UCSD-AML1 (cell line): ENCODE results near the gene PFKFB4.

Experiments used
- DNase-seq: peaks from one replicate; lab custom pipeline; 2025; ENCODE audit not compliant: unreplicated experiment; lab: John Stamatoyannopoulos, UW

The PFKFB4 gene

DNA sequence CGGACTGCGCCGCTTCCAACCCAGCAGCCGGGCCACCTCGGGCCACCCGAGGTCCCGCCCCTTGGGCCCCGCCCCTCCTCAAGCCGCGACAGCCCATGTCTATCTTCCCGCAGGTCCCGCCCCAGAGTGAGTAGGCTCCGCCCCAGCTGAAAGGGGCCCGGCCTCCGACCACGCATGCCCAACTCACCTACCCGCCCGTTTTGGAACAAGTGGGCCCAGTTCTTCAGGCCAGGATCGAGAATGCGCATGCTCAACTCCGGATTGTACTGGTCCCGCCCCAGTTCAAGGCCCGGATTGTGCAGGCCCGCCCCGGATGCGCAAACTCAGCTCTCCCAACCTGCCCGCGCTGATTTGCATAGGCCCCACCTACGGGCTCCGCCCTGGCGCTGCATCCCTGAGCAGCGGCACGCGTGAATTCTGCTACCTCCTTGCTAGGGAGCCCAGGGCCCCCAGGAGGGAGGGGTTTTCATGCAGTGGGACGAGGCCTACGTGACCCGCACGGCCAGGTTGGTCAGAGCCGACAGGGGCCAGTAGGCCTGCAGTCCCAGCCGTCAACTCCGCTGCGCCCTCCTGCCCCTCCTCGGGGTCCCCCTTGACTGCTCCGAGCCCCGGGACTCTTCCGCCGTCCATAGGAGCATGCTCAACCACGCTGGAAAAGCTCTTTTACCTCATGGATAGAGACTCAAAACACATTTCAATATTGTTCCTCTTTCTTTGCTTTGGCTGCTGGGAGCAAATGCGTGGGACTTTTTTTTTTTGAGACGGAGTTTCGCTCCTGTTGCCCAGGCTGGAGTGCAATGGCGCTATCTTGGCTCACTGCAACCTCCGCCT, at the start of gene PFKFB4:
Gene PFKFB4, minus strand, starts transcription at position 8 of the 831 bp plus-strand sequence. CDS start 26 bp downstream, outside the sequence.
- peak; percentile 99 for DNase-seq

DNA sequence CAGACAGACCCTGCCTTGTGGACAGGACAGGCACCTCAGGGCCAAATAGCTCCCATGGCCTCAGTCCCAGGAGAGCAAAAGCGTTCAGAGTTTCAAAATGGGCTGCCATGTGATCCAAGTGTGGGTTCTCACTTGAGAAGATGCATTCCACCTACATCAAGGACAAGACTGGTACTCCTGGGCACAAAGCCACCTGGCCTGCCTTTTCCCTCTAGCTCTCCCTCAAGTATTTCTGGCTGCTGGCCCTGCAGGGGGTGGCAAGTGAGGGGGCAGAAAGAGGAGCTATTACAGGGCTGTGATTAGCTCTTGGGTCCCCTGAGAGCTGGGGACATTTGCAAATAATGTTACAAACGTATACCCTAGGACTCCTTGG, 45.0 kb upstream of the PFKFB4 start:
- DNase-seq = no peak

DNA sequence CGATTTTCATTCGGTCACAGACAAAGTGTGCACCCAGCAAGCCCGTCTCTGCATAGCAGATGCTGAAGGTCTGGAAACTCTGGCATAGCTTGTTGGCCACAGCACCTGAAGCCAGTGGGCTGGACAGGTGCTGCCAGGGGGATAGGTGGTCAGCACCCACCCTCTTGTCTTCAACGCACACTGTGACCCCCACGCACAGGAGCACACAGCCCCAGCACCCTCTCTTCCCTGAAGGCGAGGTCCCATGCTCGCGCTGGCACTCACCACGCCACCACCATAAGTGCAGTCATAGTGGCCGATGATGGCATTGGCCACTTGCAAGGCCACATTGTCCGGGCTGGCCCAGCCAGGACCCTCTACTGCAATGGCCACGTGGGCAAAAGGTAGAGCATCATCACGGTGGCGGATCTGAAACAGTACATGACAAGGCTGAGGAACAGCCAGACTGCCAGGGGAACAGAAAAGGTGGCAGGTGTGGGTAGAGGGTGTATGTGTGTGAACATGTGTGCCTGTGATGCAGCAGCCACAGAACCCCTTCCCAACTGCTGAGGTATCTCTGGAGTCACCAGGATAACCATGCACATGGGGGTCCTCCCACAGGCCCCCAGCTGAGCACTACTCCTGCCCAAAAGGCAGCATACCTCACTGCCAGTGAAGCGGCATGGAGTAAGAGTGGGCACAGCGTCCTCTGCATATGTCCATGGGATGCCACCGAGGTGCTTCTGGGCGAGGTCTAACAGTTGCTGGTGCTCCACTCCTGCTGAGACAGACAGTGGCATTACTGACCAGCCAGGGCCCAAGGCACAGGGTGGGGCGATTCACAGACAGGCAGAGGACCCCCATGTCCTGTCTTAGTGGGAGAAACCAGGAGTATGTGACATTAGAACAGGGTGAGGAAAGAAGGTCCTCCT, 44.4 kb upstream of the PFKFB4 start:
- no peak for DNase-seq

DNA sequence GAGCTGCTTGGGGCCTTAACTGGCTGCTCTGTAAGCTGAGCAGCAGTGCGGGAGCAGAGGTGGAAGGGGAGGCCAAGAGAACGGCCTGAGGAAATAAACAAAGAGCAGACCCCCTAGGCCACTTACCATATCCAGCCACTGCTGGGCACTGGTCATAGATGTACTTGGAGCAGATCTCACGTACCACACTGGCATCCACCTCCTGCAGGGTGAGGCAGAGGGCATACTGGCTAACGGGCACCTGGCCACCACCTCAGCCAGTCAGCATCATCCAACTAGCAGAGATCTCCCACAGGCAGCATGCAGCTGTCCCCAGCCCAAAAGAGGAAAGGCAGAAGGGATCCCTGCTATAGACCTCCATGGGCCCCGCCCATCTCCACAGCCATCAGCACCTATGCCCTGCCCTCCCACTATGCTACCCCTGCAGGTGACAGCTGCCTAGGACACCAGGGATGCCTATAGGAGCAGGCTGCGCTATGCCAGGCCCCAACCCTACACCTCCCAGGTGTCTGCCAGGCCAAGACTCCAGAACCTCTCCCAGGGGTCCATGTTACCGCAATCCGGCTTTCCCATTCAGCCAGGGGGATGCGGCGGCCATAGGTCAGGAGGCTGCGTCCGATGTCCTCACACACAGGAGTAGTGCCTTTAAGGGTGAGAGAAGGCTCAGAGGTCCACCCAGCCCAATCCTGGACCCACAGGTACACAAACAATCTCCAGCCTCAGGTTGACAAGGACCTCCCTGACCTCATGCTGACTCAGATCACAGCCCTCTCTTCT, 43.1 kb upstream of the PFKFB4 start:
- no peak for DNase-seq

DNA sequence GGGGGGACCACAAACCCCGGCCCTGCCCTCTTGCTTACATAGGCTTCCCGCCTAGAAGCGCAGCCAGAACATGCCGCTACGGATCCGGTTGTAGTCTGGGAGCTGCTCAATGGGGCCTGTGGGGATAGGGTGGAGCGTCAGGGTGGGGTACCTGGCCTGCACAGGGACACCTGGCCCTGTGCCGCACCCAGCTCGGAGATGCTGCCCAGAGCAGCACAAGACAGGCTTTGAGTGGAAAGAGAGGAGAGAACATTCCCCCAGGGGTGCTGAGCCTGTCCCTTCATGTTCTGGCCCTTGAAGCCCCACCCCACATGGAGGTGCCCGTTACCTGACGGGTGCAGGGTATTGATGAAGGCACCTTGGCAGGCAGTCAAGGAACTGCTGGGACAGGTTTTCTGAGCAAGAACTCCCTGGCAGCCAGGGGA, 42.5 kb upstream of the PFKFB4 start:
- no peak for DNase-seq

DNA sequence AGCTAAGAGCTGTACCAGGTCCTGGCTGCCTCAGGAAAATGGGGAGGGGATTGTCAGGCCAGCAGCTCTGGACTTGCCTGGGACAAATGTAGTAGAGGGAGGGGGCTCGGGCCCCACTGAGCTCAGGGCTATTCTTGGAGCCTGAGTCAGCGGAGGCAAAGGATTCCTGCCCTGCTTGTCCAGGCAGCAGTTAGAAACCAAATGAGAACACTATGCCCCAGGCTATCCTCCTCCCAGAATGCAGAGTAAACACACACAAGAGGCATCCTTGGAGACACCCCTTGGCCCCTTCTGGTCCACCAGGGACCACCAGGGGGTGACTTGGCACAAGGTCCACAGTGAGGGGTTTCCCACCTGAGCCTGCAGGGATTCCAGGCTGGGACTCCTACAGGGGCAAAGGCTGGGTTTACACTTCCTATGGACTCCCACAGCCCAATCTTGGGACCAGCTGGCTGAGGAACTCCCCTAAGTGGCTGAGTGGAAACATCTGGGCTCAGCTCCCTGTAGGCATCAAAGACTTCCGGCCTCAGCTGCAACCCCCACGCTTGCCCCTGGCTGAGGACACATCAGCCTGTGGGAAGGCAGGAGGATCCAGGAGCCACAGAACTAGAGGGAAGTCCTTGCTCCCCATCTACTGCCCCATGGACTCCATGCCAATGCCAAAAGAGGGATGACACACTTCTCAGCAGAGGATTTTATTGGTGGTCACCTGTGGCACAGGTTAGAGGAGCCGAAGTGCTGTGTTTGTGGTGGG, 41.9 kb upstream of the PFKFB4 start:
- DNase-seq = peak; percentile 22

DNA sequence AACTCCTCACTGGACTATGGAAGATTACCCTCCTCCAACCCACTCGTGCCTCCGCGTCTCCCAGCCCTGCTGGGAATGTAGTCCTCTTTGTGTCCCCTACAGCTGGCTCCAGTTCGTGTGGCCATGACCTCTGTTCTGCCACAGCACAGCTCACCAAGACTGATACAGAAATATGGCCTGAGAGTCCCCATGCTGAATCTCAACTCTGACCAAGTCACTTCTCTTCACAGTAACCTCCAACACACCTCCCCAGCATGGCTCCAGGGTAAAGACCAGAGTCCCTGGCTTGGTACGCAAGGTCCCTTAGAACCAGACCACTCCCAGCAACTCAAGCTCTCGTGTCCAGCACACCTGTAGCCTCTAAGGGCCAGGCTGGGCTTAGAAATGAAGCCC, 40.8 kb upstream of the PFKFB4 start:
- no peak for DNase-seq

DNA sequence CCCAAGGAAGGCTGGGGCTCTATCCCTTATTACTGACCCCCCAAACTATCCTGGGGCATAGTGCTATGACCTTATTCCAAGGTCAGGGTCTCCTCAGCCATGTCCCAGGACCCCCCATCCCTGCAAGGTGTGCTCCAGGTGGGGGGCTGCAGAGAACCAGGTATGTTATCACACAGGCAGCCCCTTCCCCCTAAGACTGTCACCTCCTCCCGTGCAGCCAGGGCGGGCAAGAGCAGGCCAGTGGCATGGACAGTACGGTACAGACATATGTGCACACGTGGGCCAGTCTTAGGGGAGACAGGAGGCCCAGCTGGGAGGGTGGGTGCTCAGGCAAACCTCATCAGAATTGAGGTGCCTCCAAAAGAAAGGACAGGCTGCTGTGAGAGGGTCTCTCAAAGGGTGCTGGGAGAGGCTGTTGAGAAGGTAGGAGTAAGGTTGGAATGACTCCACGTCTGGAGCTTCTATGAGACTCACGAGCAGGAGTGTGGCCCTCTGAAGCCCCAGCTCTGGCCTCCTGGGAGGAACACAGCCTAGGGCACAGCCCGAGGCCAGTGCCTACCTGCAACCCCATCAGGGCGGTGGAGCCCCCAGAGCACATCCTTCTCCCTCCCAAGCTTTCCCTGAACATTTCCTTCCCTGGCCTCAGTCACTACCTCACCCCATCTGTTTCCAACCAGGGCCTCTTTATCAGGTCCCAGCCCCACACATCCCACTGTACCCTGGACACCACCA, 40.2 kb upstream of the PFKFB4 start:
- no peak for DNase-seq

DNA sequence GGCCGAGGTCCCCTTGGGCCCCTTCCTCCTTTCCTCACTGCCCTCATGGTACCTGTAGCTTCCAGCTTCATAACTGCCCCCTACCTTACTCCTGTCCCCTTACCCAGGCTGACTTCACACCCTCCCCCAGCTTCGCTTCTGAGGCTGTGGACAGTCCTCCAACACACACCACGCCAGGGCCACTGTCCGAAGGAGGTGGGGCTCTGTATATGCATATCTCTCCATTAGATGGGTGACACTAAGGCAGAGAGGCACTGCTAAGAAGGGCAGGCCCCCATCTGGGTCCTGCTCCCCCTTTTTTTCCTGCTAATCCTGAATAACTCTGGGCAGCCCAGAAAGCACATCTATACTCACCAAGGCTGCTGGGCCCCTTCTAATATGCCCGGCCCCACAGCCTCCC, 39.6 kb upstream of the PFKFB4 start:
- DNase-seq = no peak

DNA sequence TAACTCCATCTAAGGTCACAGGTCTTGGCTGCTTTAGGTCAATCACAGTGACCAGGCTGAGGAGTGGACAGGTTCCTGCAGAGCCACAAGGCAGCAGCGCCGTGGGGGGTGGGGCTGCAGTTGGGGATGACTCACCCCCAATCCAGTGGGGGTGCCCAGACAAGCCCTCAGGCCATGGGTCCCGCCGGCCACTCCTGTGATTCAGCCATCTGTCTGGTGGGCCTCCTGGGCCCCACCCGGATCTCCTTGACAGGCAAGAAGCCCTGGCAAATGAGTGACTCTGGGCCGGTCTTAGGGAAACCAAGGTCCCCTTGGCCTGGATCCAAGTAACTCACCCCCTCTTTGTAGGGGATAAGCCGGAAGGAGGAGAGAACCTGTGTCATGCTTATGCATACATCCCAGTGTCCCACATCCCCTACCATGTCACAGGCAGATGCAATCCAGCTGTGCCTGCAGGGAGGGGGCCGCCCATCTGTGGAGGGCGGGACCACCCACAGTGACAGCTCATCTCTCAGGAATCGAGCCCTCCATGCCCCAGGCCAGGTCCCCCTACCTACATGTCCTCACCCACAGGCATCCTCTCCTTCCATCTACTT, 39.0 kb upstream of the PFKFB4 start:
- no peak for DNase-seq

DNA sequence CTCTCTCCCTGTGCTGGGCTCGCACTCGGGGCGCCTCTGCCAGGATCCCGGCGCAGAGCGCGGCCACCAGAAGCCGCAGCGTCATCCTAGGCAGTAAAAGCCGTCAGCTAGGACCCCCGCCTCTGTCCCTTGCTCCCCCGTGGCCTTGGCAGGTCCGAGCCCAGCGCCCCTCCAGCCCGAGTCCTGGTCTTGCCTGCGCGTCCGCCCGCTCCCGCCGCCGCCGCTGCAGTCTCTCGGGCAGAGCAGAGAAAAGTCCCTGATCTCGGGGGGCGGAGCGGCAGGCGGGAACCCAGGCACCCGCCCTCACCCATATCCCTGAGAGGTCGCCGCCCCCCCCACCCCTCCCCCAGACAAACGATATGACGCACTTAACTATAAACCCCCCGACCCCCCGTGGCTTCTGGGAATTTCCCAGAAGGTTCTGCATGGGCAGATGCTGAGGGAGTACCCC, 38.5 kb upstream of the PFKFB4 start, which contains the start of gene COL7A1:
Gene COL7A1, minus strand, starts transcription at position 255 of the 451 bp plus-strand sequence. Its CDS starts 170 bp downstream, at position 85.
- DNase-seq = no peak

DNA sequence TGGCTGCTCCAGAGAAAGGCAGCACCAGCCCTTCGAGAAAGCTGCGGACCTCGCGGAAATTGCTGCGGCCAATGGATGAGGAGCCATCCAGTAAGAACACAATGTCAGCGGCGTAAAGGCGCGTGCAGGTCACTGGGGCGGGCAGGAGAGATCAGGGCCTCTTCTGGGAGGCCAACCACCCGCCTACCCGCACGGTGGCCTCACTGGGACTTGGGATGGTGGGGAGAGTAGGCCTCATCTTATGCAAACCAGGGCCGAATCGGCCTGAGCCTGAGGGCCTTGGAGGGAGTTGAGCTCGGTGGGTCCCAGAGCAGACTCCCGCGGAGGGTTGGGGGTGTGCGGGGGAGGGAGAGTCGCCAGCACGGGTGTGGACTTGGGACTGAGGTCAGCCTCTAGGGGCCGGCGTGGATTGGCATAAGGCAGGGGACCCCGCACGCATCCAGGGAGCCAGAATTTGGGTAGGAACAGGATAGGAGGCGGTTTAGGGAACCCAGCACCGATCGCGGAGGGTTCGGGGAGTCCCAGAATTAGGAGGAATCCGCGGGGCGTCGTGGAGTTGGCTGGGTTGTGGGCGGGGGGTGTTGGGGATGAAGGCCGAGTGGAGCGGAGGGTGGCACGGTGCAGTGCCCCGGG, 37.9 kb upstream of the PFKFB4 start:
- DNase-seq = no peak

DNA sequence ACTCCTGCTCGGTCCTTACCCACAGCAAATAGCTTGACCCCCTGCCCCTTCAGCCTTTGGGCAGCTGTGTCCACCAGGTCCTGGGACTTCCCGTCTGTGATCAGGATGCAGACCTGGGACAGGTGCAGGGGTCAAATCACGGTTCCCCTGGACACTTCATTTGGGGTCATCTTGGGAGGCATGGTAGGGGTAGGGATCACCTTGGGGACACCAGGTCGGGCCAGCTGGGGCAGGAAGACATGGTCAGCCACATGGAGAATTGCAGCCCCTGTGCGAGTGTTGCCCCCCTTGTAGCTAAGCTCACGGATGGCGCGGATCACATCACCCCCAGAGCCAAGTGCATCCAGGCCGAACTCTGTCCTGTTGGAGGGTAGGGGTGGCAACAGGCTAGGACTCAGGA, 36.7 kb upstream of the PFKFB4 start:
- DNase-seq = no peak

DNA sequence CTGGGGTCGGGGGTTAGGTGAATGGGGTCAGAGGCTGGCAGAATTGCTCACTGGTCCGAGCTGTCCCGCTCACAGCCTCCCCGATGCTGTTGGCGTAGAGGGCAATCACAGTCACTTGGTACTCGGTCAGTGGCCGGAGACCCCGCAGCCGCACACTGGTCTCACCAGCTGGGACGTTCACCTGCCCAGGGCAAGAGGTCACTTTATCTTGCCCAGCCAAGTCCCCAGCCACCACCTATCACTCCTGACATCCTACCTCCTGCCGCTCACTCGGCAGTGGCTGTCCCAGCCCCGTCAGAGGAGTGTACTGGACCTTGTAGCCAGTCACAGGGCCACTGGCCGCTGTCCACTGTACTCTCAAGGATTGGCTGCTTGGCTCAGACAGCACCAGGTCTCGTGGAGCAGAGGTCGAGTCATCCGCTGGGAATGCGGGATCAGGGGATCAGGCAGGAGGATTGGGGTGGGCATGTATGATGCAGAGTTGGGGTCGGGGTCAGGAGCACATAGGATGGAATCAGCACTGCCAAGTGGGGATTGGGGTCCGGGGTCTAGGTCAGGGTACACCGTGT, 36.0 kb upstream of the PFKFB4 start:
- no peak for DNase-seq

DNA sequence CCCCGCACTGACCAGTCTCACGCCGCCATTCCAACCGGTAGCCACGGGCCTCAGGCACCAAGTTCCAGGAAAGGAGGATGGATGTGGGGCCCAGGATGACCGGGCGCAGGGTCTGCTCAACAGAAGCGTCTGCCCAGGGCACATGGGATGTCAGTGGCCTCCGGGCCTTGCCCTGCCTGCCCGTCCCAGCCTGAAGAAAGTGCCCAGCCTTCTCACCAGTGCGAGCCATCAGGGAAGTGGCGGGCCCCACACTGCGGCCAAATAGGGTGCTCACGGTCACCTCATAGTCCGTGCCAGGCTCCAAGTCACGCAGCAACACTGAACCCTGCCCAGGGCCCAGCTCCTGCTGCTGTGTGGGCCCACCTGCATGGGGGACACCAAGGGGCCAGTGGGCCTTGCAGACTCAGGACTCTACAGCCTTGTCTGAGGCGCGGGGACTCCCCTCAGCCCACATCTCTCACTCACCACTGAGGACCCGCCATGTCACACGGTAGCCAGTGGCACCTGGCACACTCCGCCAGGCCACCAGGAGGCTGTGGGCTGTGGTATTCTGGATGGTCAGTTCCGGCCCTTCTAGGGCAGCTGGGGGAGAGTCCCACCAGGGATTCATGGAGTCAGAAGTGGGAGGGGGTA, 35.4 kb upstream of the PFKFB4 start:
- DNase-seq = no peak

DNA sequence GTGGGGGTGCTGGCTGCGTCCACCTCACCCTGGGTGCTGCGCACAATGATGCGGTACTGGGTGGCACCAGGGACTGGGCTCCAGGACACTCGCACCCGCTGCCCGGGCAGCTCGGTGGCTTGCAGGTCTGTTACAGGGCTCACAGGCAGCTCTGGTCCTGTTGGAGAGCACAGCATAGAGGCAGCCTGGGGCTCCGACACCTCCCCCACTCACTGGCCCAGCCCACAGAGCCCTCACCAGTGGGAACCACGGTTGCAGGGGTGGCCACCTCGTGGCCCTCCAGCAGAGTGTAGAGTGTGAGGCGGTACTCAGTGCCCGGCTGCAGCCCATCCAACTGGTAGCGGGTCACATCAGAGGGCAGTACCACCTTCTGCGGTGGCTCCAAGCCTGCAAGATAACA, 34.8 kb upstream of the PFKFB4 start:
- no peak for DNase-seq

DNA sequence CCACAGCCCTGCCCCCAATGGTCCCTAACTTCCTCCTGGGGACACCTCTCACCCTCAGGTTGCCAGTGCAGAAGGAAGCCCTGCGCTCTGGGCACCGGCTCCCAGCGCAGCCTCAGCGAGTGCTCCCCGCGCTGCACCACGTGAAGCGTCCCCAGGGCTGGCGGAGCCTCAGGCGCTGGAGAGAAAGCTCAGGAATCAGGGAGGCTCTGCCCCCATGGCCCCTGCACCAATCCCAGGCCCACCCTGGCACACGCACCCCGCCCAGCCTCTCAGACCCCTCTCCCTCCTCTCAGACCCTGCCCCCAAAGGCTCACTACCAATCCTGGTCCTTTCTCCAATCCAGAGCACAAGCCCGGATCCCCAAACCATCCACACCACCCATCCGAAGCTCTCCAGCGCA, 31.6 kb upstream of the PFKFB4 start:
- DNase-seq = no peak

DNA sequence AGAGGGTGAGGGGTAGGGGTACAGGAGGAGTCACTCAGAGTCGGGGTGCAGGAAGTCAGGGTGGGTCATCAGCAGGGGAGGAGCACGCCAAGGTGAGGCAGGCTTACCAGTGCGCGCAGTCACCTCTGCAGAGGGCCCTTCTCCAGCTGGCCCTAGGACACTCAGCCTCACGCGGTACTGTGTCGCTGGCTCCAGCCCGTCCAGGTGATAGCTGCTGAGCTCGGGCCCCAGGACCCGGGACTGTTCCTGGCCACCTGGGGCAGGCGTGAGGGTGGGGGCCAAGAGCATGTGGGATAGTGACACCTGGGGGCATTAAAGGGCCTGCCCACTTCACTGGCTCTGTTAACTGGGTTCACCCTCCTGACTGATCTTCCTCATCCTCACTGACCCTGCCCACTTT, 31.1 kb upstream of the PFKFB4 start:
- no peak for DNase-seq
